ENCODE measurements around the gene CFDP1.

CFDP1 gene

DNA sequence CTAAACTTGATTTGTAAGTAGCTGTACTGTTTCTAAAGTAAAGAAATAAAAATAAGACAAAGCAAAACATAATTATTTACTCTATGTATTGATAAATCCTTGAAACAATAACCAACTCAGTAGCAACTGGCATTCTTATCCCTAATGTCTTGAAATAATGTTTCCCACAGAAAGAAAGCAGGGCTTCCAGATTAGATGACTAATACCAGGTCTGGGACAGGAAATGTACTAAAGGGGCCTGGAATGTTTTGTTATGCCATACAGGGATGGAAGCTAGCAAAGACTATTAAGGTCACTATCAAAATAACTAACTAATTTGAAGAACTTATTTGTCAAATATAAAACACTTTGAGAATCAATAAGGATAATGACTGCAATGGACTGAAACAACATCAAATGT, 82.1 kb downstream of the CFDP1 start:
- H3K4me1 ChIP-seq (ENCODE audit: control insufficient read depth in 2 of 2, insufficient read depth in 1 of 2, low read depth in 1 of 2, low read length in 2 of 2), result no peaks in the 10 kb centered on the region
- no peak overlapping the region for H2BK15ac ChIP-seq (ENCODE audit: low read length)
- no peak overlapping the region for H2AK5ac ChIP-seq (ENCODE audit: low read depth, low read length)
- H2BK5ac ChIP-seq (ENCODE audit: low read length), result no peak overlapping the region
- H3K4me2 ChIP-seq (ENCODE audit: insufficient read depth, low read length, poor library complexity, severe bottlenecking), result no peak overlapping the region
- no peak overlapping the region for H3K14ac ChIP-seq (ENCODE audit: low read length)
- no peak overlapping the region for H4K91ac ChIP-seq (ENCODE audit: low read depth, low read length, poor library complexity)
- H4K8ac ChIP-seq (ENCODE audit: low read depth, low read length), result no peak overlapping the region
- no peaks in the 10 kb centered on the region for H3K79me1 ChIP-seq (ENCODE audit: low read depth, low read length)
- H3K18ac ChIP-seq (ENCODE audit: low read length), result no peak overlapping the region
- H3K9me3 ChIP-seq (replicated peaks in 1 of 2; ENCODE audit: control insufficient read depth in 2 of 2, insufficient read depth in 1 of 2, low read depth in 1 of 2, low read length in 2 of 2), result peaks cover 0 to 9% of the 10 kb centered on the region in 2 donors
- no peak overlapping the region for H3K9ac ChIP-seq (ENCODE audit: low read depth, low read length, poor library complexity)
- no peak overlapping the region for H3K4ac ChIP-seq (ENCODE audit: low read length)
- no peak for DNase-seq (ENCODE audit: low spot score)
- H3K27ac ChIP-seq (replicated peaks; ENCODE audit: low read length), result no peak overlapping the region
- H2BK12ac ChIP-seq (ENCODE audit: low read length), result no peak overlapping the region
- H3K4me3 ChIP-seq (ENCODE audit: low read length in 2 of 2), result no peak overlapping the region
- peaks cover 0 to 23% of the 10 kb centered on the region in 2 donors for H3K36me3 ChIP-seq (replicated peaks in 1 of 2; ENCODE audit: control insufficient read depth in 2 of 2, insufficient read depth in 2 of 2, low read length in 2 of 2)
- H2BK120ac ChIP-seq (ENCODE audit: low read depth, low read length), result no peak overlapping the region
- no peak overlapping the region for H3K23ac ChIP-seq (ENCODE audit: low read depth, low read length, poor library complexity)
- H2AFZ ChIP-seq (ENCODE audit: low read length), result no peak overlapping the region
- no peaks in the 10 kb centered on the region for H3K27me3 ChIP-seq (ENCODE audit: control insufficient read depth in 3 of 3, insufficient read depth in 3 of 3, low read depth in 1 of 3, low read length in 3 of 3)

GRCh38 chr16:75345711-75346110, 87.6 kb downstream of the CFDP1 start:
- H3K4me1 ChIP-seq (ENCODE audit: control insufficient read depth in 2 of 2, insufficient read depth in 1 of 2, low read depth in 1 of 2, low read length in 2 of 2), result peaks cover 13 to 30% of the 10 kb centered on the region in 2 donors
- H2BK5ac ChIP-seq (ENCODE audit: low read length), result no peak overlapping the region
- H3K27me3 ChIP-seq (ENCODE audit: control insufficient read depth in 3 of 3, insufficient read depth in 3 of 3, low read depth in 1 of 3, low read length in 3 of 3), result no peaks in the 10 kb centered on the region
- H3K18ac ChIP-seq (ENCODE audit: low read length), result no peak overlapping the region
- H2BK12ac ChIP-seq (ENCODE audit: low read length), result no peak overlapping the region
- H3K4me3 ChIP-seq (ENCODE audit: low read length in 2 of 2), result no peak overlapping the region
- WGBS, 2 donors (ENCODE audit: extremely low coverage in 2 of 2, insufficient read length in 2 of 2, insufficient replicate concordance in 1 of 2), result no CpG with 5 or more reads among the region's 2 CpGs
- no peak overlapping the region for H3K27ac ChIP-seq (replicated peaks; ENCODE audit: low read length)
- no peaks in the 10 kb centered on the region for H3K9me3 ChIP-seq (replicated peaks in 1 of 2; ENCODE audit: control insufficient read depth in 2 of 2, insufficient read depth in 1 of 2, low read depth in 1 of 2, low read length in 2 of 2)
- no peak overlapping the region for H4K91ac ChIP-seq (ENCODE audit: low read depth, low read length, poor library complexity)
- H3K36me3 ChIP-seq (replicated peaks in 1 of 2; ENCODE audit: control insufficient read depth in 2 of 2, insufficient read depth in 2 of 2, low read length in 2 of 2), result peaks cover 0 to 16% of the 10 kb centered on the region in 2 donors
- H4K8ac ChIP-seq (ENCODE audit: low read depth, low read length), result no peak overlapping the region
- no peak overlapping the region for H2AK5ac ChIP-seq (ENCODE audit: low read depth, low read length)
- no peaks in the 10 kb centered on the region for H3K79me1 ChIP-seq (ENCODE audit: low read depth, low read length)
- no peak overlapping the region for H2AFZ ChIP-seq (ENCODE audit: low read length)
- no peak overlapping the region for H3K4me2 ChIP-seq (ENCODE audit: insufficient read depth, low read length, poor library complexity, severe bottlenecking)
- no peak overlapping the region for H2BK15ac ChIP-seq (ENCODE audit: low read length)
- no peak overlapping the region for H3K4ac ChIP-seq (ENCODE audit: low read length)
- H2BK120ac ChIP-seq (ENCODE audit: low read depth, low read length), result no peak overlapping the region
- no peak overlapping the region for H3K14ac ChIP-seq (ENCODE audit: low read length)
- no peak overlapping the region for H3K23ac ChIP-seq (ENCODE audit: low read depth, low read length, poor library complexity)
- DNase-seq (ENCODE audit: low spot score), result no peak
- H3K9ac ChIP-seq (ENCODE audit: low read depth, low read length, poor library complexity), result no peak overlapping the region

- H4K8ac ChIP-seq (ENCODE audit: low read depth, low read length), result no peak overlapping the region
- no peak overlapping the region for H3K23ac ChIP-seq (ENCODE audit: low read depth, low read length, poor library complexity)
- H3K36me3 ChIP-seq (replicated peaks in 1 of 2; ENCODE audit: control insufficient read depth in 2 of 2, insufficient read depth in 2 of 2, low read length in 2 of 2), result peaks cover 2 to 16% of the 10 kb centered on the region in 2 donors
- no peaks in the 10 kb centered on the region for H3K9me3 ChIP-seq (replicated peaks in 1 of 2; ENCODE audit: control insufficient read depth in 2 of 2, insufficient read depth in 1 of 2, low read depth in 1 of 2, low read length in 2 of 2)
- H2AK5ac ChIP-seq (ENCODE audit: low read depth, low read length), result no peak overlapping the region
- H3K18ac ChIP-seq (ENCODE audit: low read length), result no peak overlapping the region
- no peak overlapping the region for H3K14ac ChIP-seq (ENCODE audit: low read length)
- no peak overlapping the region for H3K4me2 ChIP-seq (ENCODE audit: insufficient read depth, low read length, poor library complexity, severe bottlenecking)
- H4K91ac ChIP-seq (ENCODE audit: low read depth, low read length, poor library complexity), result no peak overlapping the region
- H3K4ac ChIP-seq (ENCODE audit: low read length), result no peak overlapping the region
- H3K27me3 ChIP-seq (ENCODE audit: control insufficient read depth in 3 of 3, insufficient read depth in 3 of 3, low read depth in 1 of 3, low read length in 3 of 3), result no peaks in the 10 kb centered on the region
- no peak overlapping the region for H2BK120ac ChIP-seq (ENCODE audit: low read depth, low read length)
- no peak for DNase-seq (ENCODE audit: low spot score)
- H3K27ac ChIP-seq (replicated peaks; ENCODE audit: low read length), result no peak overlapping the region
- H2BK15ac ChIP-seq (ENCODE audit: low read length), result no peak overlapping the region
- H3K4me3 ChIP-seq (ENCODE audit: low read length in 2 of 2), result no peak overlapping the region
- peaks cover 14 to 47% of the 10 kb centered on the region in 2 donors for H3K4me1 ChIP-seq (ENCODE audit: control insufficient read depth in 2 of 2, insufficient read depth in 1 of 2, low read depth in 1 of 2, low read length in 2 of 2)
- H2AFZ ChIP-seq (ENCODE audit: low read length), result no peak overlapping the region
- no peaks in the 10 kb centered on the region for H3K79me1 ChIP-seq (ENCODE audit: low read depth, low read length)
- H2BK12ac ChIP-seq (ENCODE audit: low read length), result no peak overlapping the region
- H2BK5ac ChIP-seq (ENCODE audit: low read length), result no peak overlapping the region
- no CpG with 5 or more reads among the region's 3 CpGs for WGBS, 2 donors (ENCODE audit: extremely low coverage in 2 of 2, insufficient read length in 2 of 2, insufficient replicate concordance in 1 of 2)
- no peak overlapping the region for H3K9ac ChIP-seq (ENCODE audit: low read depth, low read length, poor library complexity)
Observed at GRCh38 chr16:75343941-75344340, 89.4 kb downstream of the CFDP1 start.

GRCh38 chr16:75343286-75343685, 90.0 kb downstream of the CFDP1 start:
- Histone ChIP-seq H2AK5ac (ENCODE audit: low read depth, low read length) (no peak overlapping the region), H2BK12ac (ENCODE audit: low read length) (no peak overlapping the region), H3K4me1 (ENCODE audit: control insufficient read depth in 2 of 2, insufficient read depth in 1 of 2, low read depth in 1 of 2, low read length in 2 of 2) (peaks cover 14 to 48% of the 10 kb centered on the region in 2 donors), H3K9me3 (replicated peaks in 1 of 2; ENCODE audit: control insufficient read depth in 2 of 2, insufficient read depth in 1 of 2, low read depth in 1 of 2, low read length in 2 of 2) (no peaks in the 10 kb centered on the region), H3K9ac (ENCODE audit: low read depth, low read length, poor library complexity) (no peak overlapping the region), H2BK120ac (ENCODE audit: low read depth, low read length) (no peak overlapping the region), H3K36me3 (replicated peaks in 1 of 2; ENCODE audit: control insufficient read depth in 2 of 2, insufficient read depth in 2 of 2, low read length in 2 of 2) (peaks cover 2 to 12% of the 10 kb centered on the region in 2 donors), H2BK15ac (ENCODE audit: low read length) (no peak overlapping the region), H3K4me2 (ENCODE audit: insufficient read depth, low read length, poor library complexity, severe bottlenecking) (no peak overlapping the region), H3K14ac (ENCODE audit: low read length) (no peak overlapping the region), H4K8ac (ENCODE audit: low read depth, low read length) (no peak overlapping the region), H3K4ac (ENCODE audit: low read length) (no peak overlapping the region), H3K79me1 (ENCODE audit: low read depth, low read length) (no peaks in the 10 kb centered on the region), H3K23ac (ENCODE audit: low read depth, low read length, poor library complexity) (no peak overlapping the region), H2AFZ (ENCODE audit: low read length) (no peak overlapping the region), H4K91ac (ENCODE audit: low read depth, low read length, poor library complexity) (no peak overlapping the region), H3K27ac (replicated peaks; ENCODE audit: low read length) (no peak overlapping the region), H3K27me3 (ENCODE audit: control insufficient read depth in 3 of 3, insufficient read depth in 3 of 3, low read depth in 1 of 3, low read length in 3 of 3) (no peaks in the 10 kb centered on the region), H3K18ac (ENCODE audit: low read length) (no peak overlapping the region), H3K4me3 (ENCODE audit: low read length in 2 of 2) (no peak overlapping the region), H2BK5ac (ENCODE audit: low read length) (no peak overlapping the region)
- no CpG with 5 or more reads among the region's 2 CpGs for WGBS, 2 donors (ENCODE audit: extremely low coverage in 2 of 2, insufficient read length in 2 of 2, insufficient replicate concordance in 1 of 2)
- DNase-seq (ENCODE audit: low spot score), result no peak

Data from neuronal stem cell (in vitro differentiated cells).